ENCODE measurements around the gene VAMP4. TPM values are rescaled to one million over a fixed set of nuclear protein-coding genes. Genes with fewer than 3 reads are reported as not detected.

The VAMP4 gene
- total RNA-seq, 1 experiment from 2014 or later: 4.2 TPM

GRCh38 chr1:171652234-171652822 is 89.5 kb downstream of the VAMP4 start, which contains the start of gene MYOC:
Gene MYOC, minus strand, starts transcription at chr1:171652688. Its CDS starts 77 bp downstream, at chr1:171652611.
- DNase-seq: no peak
- H2BK120ac ChIP-seq (ENCODE audit: low read depth, low read length, poor library complexity, severe bottlenecking): no peak within 1 kb of the TSS
- no CpG with 5 or more reads among the region's 8 CpGs for WGBS (ENCODE audit: extremely low coverage, insufficient read length, low lambda C conversion rate)
- Mint-ChIP-seq H3K9me3 (no peaks in the 10 kb centered on the region), H3K27ac (no peak within 1 kb of the TSS; a peak in 1 of 7 replicates), H3K36me3 (ENCODE audit: insufficient read depth in 1 of 3, low read depth in 3 of 3) (no peaks in the 10 kb centered on the region), H3K4me3 (no peak within 1 kb of the TSS), H3K27me3 (ENCODE audit: low read depth) (peaks cover 4% of the 10 kb centered on the region; the same call in 1 of the 2 replicates), H3K4me1 (peaks cover 12 to 14% of the 10 kb centered on the region in 2 experiments)
- H3K27me3 ChIP-seq (ENCODE audit: insufficient read depth, low read length): no peaks in the 10 kb centered on the region
- H3K79me2 ChIP-seq (ENCODE audit: insufficient read depth, low read length): no peaks in the 10 kb centered on the region
- no peak within 1 kb of the TSS for H2BK12ac ChIP-seq (ENCODE audit: insufficient read length, low read depth, low read length)
- H4K20me1 ChIP-seq (ENCODE audit: control insufficient read depth, insufficient read depth, insufficient read length): no peaks in the 10 kb centered on the region
- no peak within 1 kb of the TSS for H3K23ac ChIP-seq (ENCODE audit: insufficient read length, low read depth, low read length)
- H3K9ac ChIP-seq (ENCODE audit: extremely low read depth, insufficient read length, low read length): no peak within 1 kb of the TSS
- no peaks in the 10 kb centered on the region for H3K79me1 ChIP-seq (ENCODE audit: insufficient read depth, low read depth, low read length, poor library complexity, severe bottlenecking)
- H2BK15ac ChIP-seq (ENCODE audit: low read depth, low read length): no peak within 1 kb of the TSS
- H4K8ac ChIP-seq (replicated peaks; ENCODE audit: insufficient read length, low read depth, low read length): no peak within 1 kb of the TSS
- H2AK5ac ChIP-seq (ENCODE audit: insufficient read length, low read length): no peak within 1 kb of the TSS
- no peak within 1 kb of the TSS for H3T11ph ChIP-seq (ENCODE audit: low read length)
- H2BK20ac ChIP-seq (ENCODE audit: low read depth, low read length, poor library complexity, severe bottlenecking): no peak within 1 kb of the TSS
- H3K4ac ChIP-seq (ENCODE audit: low read depth, low read length): no peak within 1 kb of the TSS
- no peaks in the 10 kb centered on the region for H3K23me2 ChIP-seq (ENCODE audit: insufficient read length, low read depth, low read length, poor library complexity, severe bottlenecking)
- H3K18ac ChIP-seq (ENCODE audit: insufficient read length, low read depth, low read length): no peak within 1 kb of the TSS
- no peak for TF ChIP-seq CTCF (conservative IDR thresholded peaks at IDR 0.05)
- no peak within 1 kb of the TSS for H3K27ac ChIP-seq (ENCODE audit: insufficient read length, low read depth, low read length)
- H4K5ac ChIP-seq (ENCODE audit: insufficient read length, low read depth, low read length): no peak within 1 kb of the TSS
- no peaks in the 10 kb centered on the region; the same call in 1 of the 2 replicates for H3K4me1 ChIP-seq (ENCODE audit: insufficient read depth, low read length)
- H4K91ac ChIP-seq (ENCODE audit: insufficient read length, low read depth, low read length): no peak within 1 kb of the TSS
- no peak within 1 kb of the TSS for H3K4me2 ChIP-seq (ENCODE audit: insufficient read depth, insufficient read length, low read length)
- no peak within 1 kb of the TSS for H2BK5ac ChIP-seq (ENCODE audit: insufficient read length, low read length)
- no peak within 1 kb of the TSS for H3K56ac ChIP-seq (ENCODE audit: insufficient read length, low read depth, low read length)
- no peaks in the 10 kb centered on the region for H3K9me3 ChIP-seq (ENCODE audit: control insufficient read depth, low read depth, low read length)
- H2AFZ ChIP-seq (ENCODE audit: low read length): no peak within 1 kb of the TSS
- no peak within 1 kb of the TSS for H3K14ac ChIP-seq (ENCODE audit: insufficient read depth, low read length)

Other genes starting within 250 kb of the VAMP4 start
- gene MYOCOS, start 119.8 kb downstream of the VAMP4 start, total RNA-seq (2021): 0.13 TPM in 1 of 2 replicates, not detected in the other
- gene MYOC, start 89.4 kb downstream of the VAMP4 start, total RNA-seq (2021): not detected in 2 replicates
- 64.5 and 66.7 TPM in 2 replicates for gene METTL13, start 39.6 kb upstream of the VAMP4 start, total RNA-seq (2021)
- gene DNM3, start 99.4 kb upstream of the VAMP4 start, total RNA-seq (2021): 2.7 and 3.3 TPM in 2 replicates